ENCODE data around the gene ADGRB2.

DNA sequence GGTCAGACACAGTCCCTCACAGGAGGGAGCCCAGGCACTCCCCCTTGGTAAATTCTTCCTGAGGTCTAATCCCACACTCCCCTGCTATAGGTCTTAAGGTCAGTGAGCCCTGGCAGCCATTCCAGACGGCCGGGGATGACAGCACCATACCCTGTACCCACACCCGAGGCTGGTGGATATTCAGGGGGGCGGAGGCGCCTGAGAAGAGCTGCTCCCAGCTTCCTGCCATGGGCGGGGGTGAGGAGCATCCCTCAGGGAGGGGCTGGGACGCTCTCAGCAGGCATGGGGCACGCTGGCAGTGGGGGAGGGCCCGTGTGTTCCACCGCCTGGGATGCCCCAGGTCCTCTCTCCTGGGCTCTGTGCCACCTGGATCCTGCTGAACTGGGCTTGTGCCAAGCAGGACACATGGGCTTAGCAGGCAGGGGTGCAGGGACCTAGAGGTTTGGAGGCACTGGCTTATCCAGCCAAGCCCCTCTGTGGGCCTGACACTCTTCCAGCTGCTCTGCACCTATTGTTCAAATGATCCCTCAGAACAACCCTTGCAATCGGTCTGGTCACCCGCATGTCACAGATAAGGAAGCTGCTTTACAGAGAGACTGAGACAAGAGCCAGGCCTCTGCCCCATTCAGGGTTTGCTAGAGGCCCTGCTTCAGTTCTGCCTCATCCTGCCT is 5.7 kb upstream of the ADGRB2 start:
- TF ChIP-seq, protein P1, sequence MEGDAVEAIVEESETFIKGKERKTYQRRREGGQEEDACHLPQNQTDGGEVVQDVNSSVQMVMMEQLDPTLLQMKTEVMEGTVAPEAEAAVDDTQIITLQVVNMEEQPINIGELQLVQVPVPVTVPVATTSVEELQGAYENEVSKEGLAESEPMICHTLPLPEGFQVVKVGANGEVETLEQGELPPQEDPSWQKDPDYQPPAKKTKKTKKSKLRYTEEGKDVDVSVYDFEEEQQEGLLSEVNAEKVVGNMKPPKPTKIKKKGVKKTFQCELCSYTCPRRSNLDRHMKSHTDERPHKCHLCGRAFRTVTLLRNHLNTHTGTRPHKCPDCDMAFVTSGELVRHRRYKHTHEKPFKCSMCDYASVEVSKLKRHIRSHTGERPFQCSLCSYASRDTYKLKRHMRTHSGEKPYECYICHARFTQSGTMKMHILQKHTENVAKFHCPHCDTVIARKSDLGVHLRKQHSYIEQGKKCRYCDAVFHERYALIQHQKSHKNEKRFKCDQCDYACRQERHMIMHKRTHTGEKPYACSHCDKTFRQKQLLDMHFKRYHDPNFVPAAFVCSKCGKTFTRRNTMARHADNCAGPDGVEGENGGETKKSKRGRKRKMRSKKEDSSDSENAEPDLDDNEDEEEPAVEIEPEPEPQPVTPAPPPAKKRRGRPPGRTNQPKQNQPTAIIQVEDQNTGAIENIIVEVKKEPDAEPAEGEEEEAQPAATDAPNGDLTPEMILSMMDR (IDR thresholded peaks at IDR 0.05), result no peak
- no peak for TF ChIP-seq POLR2A (IDR thresholded peaks at IDR 0.05)
